ENCODE data around the gene MIAT. TPM values are rescaled to one million over a fixed set of nuclear protein-coding genes. Genes with fewer than 3 reads are reported as not detected.

The MIAT gene
- 1 to 10 TPM in 1 of 10 donors, under 1 TPM in 9; 0.25 to 1.6 (median 0.50) TPM for total RNA-seq
- under 1 TPM; 0.03 to 0.44 TPM for polyA plus RNA-seq
- long read RNA-seq, donor 1, full-length matches to known transcripts, result 1 of 2 reads
- long read RNA-seq, donor 1, partial matches to known transcripts, result 0 of 2 reads
- long read RNA-seq, donor 1, other reads (novel, unspliced or antisense), result 1 of 2 reads
- long read RNA-seq, donor 2, result 0 reads
- long read RNA-seq, donor 3, partial matches to known transcripts, result 0 of 1 reads
- long read RNA-seq, donor 3, other reads (novel, unspliced or antisense), result 1 of 1 reads

DNA sequence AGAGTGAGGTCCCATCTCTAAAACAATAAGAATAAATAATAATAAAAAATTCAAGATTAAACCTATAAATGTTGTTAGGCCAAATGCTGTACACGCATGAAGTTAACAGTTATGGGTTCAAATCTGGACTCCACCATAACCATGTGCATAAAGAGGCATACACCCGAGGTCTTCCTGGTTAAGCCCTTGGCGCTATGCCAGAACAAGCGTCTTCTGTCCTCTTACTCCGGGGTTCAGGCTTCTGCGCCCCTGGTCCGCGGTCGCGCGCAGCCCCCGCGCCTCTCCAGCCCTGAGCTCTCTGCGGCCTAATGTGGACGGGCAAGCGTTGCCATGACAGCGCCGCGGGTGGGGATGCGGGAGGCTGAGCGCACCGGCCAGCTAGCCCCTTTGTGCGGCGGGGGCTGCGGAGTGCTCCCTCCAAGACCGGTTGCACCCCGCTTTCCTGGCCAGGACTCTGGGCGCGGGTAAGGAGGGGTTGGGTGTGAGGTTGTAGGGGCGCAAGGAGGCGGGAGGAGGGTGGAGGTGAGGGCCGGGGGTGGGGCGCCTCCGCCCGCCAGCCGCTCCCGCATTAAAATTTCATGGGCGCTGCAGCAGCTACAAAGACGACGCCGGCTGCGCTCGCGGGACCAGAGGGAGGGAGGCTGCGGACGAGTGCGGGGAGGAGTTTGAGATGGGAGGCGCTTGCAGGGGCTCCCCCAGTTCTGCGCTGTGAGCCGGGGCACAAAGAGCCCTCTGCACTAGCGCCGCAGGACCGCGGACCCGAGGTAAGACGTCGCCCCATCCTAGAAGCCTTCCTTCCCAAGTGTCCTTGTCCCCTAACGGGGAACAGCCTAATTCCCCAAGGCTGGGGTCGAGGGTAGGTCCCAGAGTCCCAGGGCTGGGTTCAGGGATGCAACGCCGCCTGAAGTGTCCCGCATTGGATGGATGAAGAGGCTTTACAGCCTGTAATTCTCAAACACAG is at the start of gene MIAT:
Gene MIAT, plus strand, starts transcription at position 698 of the 961 bp plus-strand sequence.
- WGBS, 2 donors, result 3% methylated on average over 62 of the region's 62 CpGs
- DNase-seq (no peak), ATAC-seq (peak in 6 of 8 donors; percentile 21 to 45 (median 35))
- intact Hi-C loops (cut with DNase I), result loop anchor here in 2 of 10 donors (5.0 to 10.0 kb wide), 2 partner anchors 170 to 172 kb away; partner anchors contain the start of genes HPS4 (in 1 of the 2) and SRRD (in 1 of the 2)
- Histone ChIP-seq H3K4me3 (peak within 1 kb of the TSS in 9 of 10 donors; percentile 5 to 50 (median 31)), H3K27ac (peak within 1 kb of the TSS in 1 of 10 donors; percentile 62), H3K27me3 (peaks cover 0 to 90% (median 68%) of the 10 kb centered on the region in 7 donors), H3K36me3 (no peaks in the 10 kb centered on the region), H3K4me1 (peaks cover 8 to 27% (median 22%) of the 10 kb centered on the region in 9 donors), H3K9me3 (no peaks in the 10 kb centered on the region)
- TF ChIP-seq, protein P1, sequence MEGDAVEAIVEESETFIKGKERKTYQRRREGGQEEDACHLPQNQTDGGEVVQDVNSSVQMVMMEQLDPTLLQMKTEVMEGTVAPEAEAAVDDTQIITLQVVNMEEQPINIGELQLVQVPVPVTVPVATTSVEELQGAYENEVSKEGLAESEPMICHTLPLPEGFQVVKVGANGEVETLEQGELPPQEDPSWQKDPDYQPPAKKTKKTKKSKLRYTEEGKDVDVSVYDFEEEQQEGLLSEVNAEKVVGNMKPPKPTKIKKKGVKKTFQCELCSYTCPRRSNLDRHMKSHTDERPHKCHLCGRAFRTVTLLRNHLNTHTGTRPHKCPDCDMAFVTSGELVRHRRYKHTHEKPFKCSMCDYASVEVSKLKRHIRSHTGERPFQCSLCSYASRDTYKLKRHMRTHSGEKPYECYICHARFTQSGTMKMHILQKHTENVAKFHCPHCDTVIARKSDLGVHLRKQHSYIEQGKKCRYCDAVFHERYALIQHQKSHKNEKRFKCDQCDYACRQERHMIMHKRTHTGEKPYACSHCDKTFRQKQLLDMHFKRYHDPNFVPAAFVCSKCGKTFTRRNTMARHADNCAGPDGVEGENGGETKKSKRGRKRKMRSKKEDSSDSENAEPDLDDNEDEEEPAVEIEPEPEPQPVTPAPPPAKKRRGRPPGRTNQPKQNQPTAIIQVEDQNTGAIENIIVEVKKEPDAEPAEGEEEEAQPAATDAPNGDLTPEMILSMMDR (IDR thresholded peaks at IDR 0.05), result no peak

DNA sequence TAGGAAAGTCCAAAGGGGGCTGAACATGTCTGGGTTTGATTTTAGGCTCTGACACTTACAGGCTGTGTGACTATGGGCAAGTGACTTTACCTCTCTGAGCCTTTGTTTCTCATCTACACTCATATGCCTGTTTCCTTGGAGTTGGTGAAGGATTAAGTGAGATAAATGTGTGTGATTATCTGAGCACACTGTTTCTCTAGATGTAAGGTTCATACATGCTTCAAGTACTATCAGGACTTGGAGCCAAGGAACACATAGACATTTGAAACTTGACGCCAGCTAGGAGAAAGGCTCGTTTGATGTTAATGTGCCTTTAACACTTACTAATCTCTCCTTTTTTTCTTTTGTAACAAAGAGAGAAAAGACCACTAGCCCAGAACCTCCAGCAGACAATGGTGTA is 49.3 kb upstream of the MIAT start:
- TF ChIP-seq, protein P1 (IDR thresholded peaks at IDR 0.05), result no peak
- DNase-seq, result no peak
- Histone ChIP-seq H3K4me3 (no peak overlapping the region), H3K36me3 (no peaks in the 10 kb centered on the region), H3K27me3 (peaks cover 0 to 11% (median 0%) of the 10 kb centered on the region in 7 donors), H3K9me3 (no peaks in the 10 kb centered on the region), H3K4me1 (peaks cover 0 to 14% (median 0%) of the 10 kb centered on the region in 9 donors), H3K27ac (no peak overlapping the region)
- 33% methylated on average over 2 of the region's 2 CpGs for WGBS, 2 donors
- intact Hi-C loops (cut with DNase I), result no loop called here
- no peak for ATAC-seq

DNA sequence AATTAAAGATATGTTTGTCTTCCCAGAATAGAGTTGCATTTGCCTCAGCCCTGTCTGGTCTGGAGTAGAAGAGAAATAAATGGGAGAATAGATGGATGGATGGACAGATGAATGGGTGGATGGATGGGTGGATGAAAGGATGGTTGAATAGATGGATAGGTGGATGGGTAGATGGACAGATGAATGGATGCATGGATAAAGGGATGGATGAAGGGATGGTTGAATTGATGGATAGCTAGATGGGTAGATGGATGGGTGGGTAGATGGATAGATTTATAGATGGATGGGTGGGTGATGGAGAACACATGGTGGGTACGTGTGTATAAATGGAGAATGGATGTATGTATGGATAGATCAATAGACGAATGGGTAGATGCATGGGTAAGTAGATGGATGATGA is 48.1 kb upstream of the MIAT start:
- TF ChIP-seq, protein P1 (IDR thresholded peaks at IDR 0.05), result no peak
- Histone ChIP-seq H3K36me3 (no peaks in the 10 kb centered on the region), H3K27me3 (peaks cover 0 to 19% (median 4%) of the 10 kb centered on the region in 7 donors), H3K27ac (no peak overlapping the region), H3K4me3 (no peak overlapping the region), H3K4me1 (peaks cover 0 to 14% (median 0%) of the 10 kb centered on the region in 9 donors), H3K9me3 (no peaks in the 10 kb centered on the region)
- intact Hi-C loops (cut with DNase I), result no loop called here
- ATAC-seq, result no peak
- no peak for DNase-seq
- 90 to 92% methylated on average over 2 of the region's 2 CpGs for WGBS, 2 donors

Measured in heart right ventricle (tissue), 16 donors.